Ovary (tissue), 3 donors: Measurements from ENCODE around the gene GULP1.

Experiments used
- CTCF ChIP-seq, 3 donors: fragments of 450-650 bp in 2 of 3; fragments of 200-600 bp in 1 of 3; IDR thresholded peaks; one replicate each; pipeline versions ENCODE4 v1.5.1 to v1.8.0; 2016 to 2022; ENCODE audit warnings: antibody characterized with exemption in 3 of 3, mild to moderate bottlenecking in 1 of 3
- EP300 ChIP-seq: sonication (generic); formaldehyde crosslinking; IDR thresholded peaks from one replicate; pipeline ENCODE4 v1.6.1; 2017; ENCODE audit warnings: antibody characterized with exemption
- POLR2A ChIP-seq: fragments of 450-650 bp; IDR thresholded peaks from one replicate; pipeline ENCODE4 v1.6.1; 2017; ENCODE audit warnings: antibody characterized with exemption, mild to moderate bottlenecking, moderate library complexity
- donor health status: DM: no; HTN: no; CAD: no.

- TF ChIP-seq CTCF (IDR thresholded peaks at IDR 0.05) (no peak), POLR2A (no peak), EP300 (no peak)
These were observed 119.0 kb downstream of the GULP1 start for GRCh38 chr2:188410504-188411235.
